ENCODE results near the gene WSB2. TPM values are rescaled to one million over a fixed set of nuclear protein-coding genes. Genes with fewer than 3 reads are reported as not detected.
A peak's percentile ranks its signal among the peaks of the same experiment; 100 is the strongest.

Gene WSB2
- total and polyA plus RNA-seq, 2 experiments from 2014 or later: 31.7 to 38.0 TPM

GRCh38 chr12:118061873-118062843 lies 1.2 kb upstream of the WSB2 start:
- Histone ChIP-seq H3K4me3 (peak overlapping the region; percentile 98), H3K27ac (no peak overlapping the region), H3K9me3 (ENCODE audit: low read depth) (no peaks in the 10 kb centered on the region), H3K36me3 (no peaks in the 10 kb centered on the region), H3K4me1 (ENCODE audit: low read depth) (peaks cover 15% of the 10 kb centered on the region), H3K27me3 (no peaks in the 10 kb centered on the region)
- DNase-seq (ENCODE audit: low read depth in 1 of 2, low spot score in 1 of 2): peak; percentile 47 to 66
- TF ChIP-seq, protein P1, sequence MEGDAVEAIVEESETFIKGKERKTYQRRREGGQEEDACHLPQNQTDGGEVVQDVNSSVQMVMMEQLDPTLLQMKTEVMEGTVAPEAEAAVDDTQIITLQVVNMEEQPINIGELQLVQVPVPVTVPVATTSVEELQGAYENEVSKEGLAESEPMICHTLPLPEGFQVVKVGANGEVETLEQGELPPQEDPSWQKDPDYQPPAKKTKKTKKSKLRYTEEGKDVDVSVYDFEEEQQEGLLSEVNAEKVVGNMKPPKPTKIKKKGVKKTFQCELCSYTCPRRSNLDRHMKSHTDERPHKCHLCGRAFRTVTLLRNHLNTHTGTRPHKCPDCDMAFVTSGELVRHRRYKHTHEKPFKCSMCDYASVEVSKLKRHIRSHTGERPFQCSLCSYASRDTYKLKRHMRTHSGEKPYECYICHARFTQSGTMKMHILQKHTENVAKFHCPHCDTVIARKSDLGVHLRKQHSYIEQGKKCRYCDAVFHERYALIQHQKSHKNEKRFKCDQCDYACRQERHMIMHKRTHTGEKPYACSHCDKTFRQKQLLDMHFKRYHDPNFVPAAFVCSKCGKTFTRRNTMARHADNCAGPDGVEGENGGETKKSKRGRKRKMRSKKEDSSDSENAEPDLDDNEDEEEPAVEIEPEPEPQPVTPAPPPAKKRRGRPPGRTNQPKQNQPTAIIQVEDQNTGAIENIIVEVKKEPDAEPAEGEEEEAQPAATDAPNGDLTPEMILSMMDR (IDR thresholded peaks at IDR 0.05; ENCODE audit: low read depth, low read length): no peak

- H3K36me3 ChIP-seq: no peaks in the 10 kb centered on the region
- peaks cover 15% of the 10 kb centered on the region for H3K4me1 ChIP-seq (ENCODE audit: low read depth)
- no peaks in the 10 kb centered on the region for H3K9me3 ChIP-seq (ENCODE audit: low read depth)
- DNase-seq (ENCODE audit: low read depth in 1 of 2, low spot score in 1 of 2): no peak
- TF ChIP-seq, protein P1 (IDR thresholded peaks at IDR 0.05; ENCODE audit: low read depth, low read length): no peak
- no peaks in the 10 kb centered on the region for H3K27me3 ChIP-seq
- H3K27ac ChIP-seq: peak overlapping the region; percentile 82
- peak overlapping the region; percentile 98 for H3K4me3 ChIP-seq
Observed at GRCh38 chr12:118060301-118061010, 523 bp downstream of the WSB2 start.

DNA sequence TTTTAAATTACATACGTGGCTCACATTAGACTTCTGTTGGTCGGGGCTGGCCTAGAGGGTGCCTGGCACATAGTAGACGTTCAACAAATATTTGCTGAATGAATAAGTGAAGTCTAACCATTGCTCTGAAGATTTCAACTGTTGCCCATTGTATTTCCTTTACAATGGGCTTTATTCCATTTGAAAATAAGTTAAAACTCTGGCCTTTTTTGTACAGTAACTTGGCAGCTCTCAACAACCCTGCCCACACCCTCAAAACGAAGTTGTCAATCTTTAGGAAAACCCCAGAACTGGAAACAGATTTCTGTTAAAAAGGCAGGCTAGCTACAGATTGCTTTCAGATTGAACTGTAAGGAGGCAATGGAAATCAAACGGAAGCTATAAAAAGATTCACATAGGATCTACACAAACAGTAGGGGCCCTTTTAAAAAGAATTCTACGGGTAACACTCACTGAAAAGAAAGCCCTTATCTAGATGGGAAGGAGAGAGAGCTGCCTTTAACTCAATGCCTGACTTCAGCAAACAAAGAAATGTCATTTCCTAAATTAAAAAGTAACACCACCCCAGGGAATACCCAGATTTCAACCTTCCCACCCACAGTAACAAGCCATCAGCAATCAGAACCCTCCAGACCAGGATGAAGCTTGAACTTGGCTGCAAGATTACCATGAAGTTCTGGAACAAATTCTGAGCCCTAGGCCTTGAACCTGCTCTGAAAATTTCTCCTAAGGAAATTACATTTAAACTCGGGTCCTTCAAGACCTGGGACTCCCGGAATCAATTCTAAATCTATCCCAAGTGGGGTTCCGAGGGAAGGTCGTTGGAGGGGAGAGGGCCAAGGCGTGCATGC lies 1.4 kb downstream of the WSB2 start:
- peak overlapping the region; percentile 98 for H3K4me3 ChIP-seq
- no peaks in the 10 kb centered on the region for H3K36me3 ChIP-seq
- H3K9me3 ChIP-seq (ENCODE audit: low read depth): no peaks in the 10 kb centered on the region
- TF ChIP-seq, protein P1 (IDR thresholded peaks at IDR 0.05; ENCODE audit: low read depth, low read length): no peak
- peak overlapping the region; percentile 82 for H3K27ac ChIP-seq
- DNase-seq (ENCODE audit: low read depth in 1 of 2, low spot score in 1 of 2): peak in 1 of 2 donors; percentile 8
- no peaks in the 10 kb centered on the region for H3K27me3 ChIP-seq
- peaks cover 15% of the 10 kb centered on the region for H3K4me1 ChIP-seq (ENCODE audit: low read depth)

GRCh38 chr12:118058881-118059280 lies 2.1 kb downstream of the WSB2 start:
- Histone ChIP-seq H3K27me3 (no peaks in the 10 kb centered on the region), H3K4me3 (no peak overlapping the region), H3K36me3 (no peaks in the 10 kb centered on the region), H3K9me3 (ENCODE audit: low read depth) (no peaks in the 10 kb centered on the region), H3K4me1 (ENCODE audit: low read depth) (peaks cover 15% of the 10 kb centered on the region), H3K27ac (no peak overlapping the region)
- no peak for DNase-seq (ENCODE audit: low read depth in 1 of 2, low spot score in 1 of 2)
- TF ChIP-seq, protein P1 (IDR thresholded peaks at IDR 0.05; ENCODE audit: low read depth, low read length): no peak

- no peak for DNase-seq (ENCODE audit: low read depth in 1 of 2, low spot score in 1 of 2)
- Histone ChIP-seq H3K27me3 (no peaks in the 10 kb centered on the region), H3K4me1 (ENCODE audit: low read depth) (peaks cover 15% of the 10 kb centered on the region), H3K4me3 (no peak overlapping the region), H3K27ac (no peak overlapping the region), H3K9me3 (ENCODE audit: low read depth) (no peaks in the 10 kb centered on the region), H3K36me3 (no peaks in the 10 kb centered on the region)
- TF ChIP-seq, protein P1 (IDR thresholded peaks at IDR 0.05; ENCODE audit: low read depth, low read length): no peak
Observed at GRCh38 chr12:118058227-118058626, 2.8 kb downstream of the WSB2 start.
